GM23338 (cell line): ENCODE results near the gene CD82. TPM values are rescaled to one million over a fixed set of nuclear protein-coding genes. Genes with fewer than 3 reads are reported as not detected.

Source experiments
- ATAC-seq: fragments of 200-7000 bp; cut with Tn5 transposase; 3 replicates; pipeline ENCODE4 v1.9.1; 2020
- DNase-seq: peaks from one replicate; pipeline ENCODE4 v3.0.0-alpha.2; 2015; ENCODE audit warnings: low spot score
- H2AFZ ChIP-seq: fragments of 200-600 bp; sonication (generic); 2 replicates; pipeline ENCODE4 v1.8.0; 2016; ENCODE audit warnings: antibody characterized with exemption, mild to moderate bottlenecking, moderate library complexity
- H3F3A ChIP-seq: fragments of 200-600 bp; sonication (generic); replicated peaks from 2 replicates; pipeline ENCODE4 v1.8.0; 2017; ENCODE audit warnings: antibody characterized with exemption, mixed run types, low read depth
- H3K27ac ChIP-seq: fragments of 200-600 bp; sonication (generic); 2 replicates; pipeline ENCODE4 v1.6.1; 2016; ENCODE audit warnings: low read depth
- H3K27me3 ChIP-seq: fragments of 200-600 bp; sonication (generic); 2 replicates; pipeline ENCODE4 v1.8.0; 2016; ENCODE audit warnings: mild to moderate bottlenecking, mixed run types, moderate library complexity; ENCODE audit not compliant: insufficient read depth
- H3K36me3 ChIP-seq: fragments of 200-600 bp; sonication (generic); 2 replicates; pipeline ENCODE4 v1.8.0; 2016; ENCODE audit warnings: mild to moderate bottlenecking; ENCODE audit not compliant: insufficient read depth
- H3K4me1 ChIP-seq: fragments of 200-600 bp; sonication (generic); 2 replicates; pipeline ENCODE4 v1.8.0; 2016; ENCODE audit warnings: mild to moderate bottlenecking, moderate library complexity; ENCODE audit not compliant: insufficient read depth
- H3K4me2 ChIP-seq: fragments of 200-600 bp; sonication (generic); 2 replicates; pipeline ENCODE4 v1.7.1; 2017; ENCODE audit warnings: mixed run types
- H3K4me3 ChIP-seq: fragments of 200-600 bp; sonication (generic); 2 replicates; pipeline ENCODE4 v1.6.1; 2016; ENCODE audit warnings: mixed run types
- H3K79me2 ChIP-seq: fragments of 200-600 bp; sonication (generic); replicated peaks from 2 replicates; pipeline ENCODE4 v1.8.0; 2017; ENCODE audit warnings: mild to moderate bottlenecking; ENCODE audit not compliant: insufficient read depth
- H3K9me2 ChIP-seq: fragments of 200-600 bp; sonication (generic); 2 replicates; pipeline ENCODE4 v1.8.0; 2017; ENCODE audit not compliant: insufficient read depth
- H4K20me1 ChIP-seq: fragments of 200-600 bp; sonication (generic); replicated peaks from 2 replicates; pipeline ENCODE4 v1.8.0; 2017; ENCODE audit warnings: mild to moderate bottlenecking; ENCODE audit not compliant: insufficient read depth
- H3K27ac Mint-ChIP-seq: 2 replicates; pipeline ENCODE4 v1.8.0; 2020; ENCODE audit warnings: inconsistent platforms, mild to moderate bottlenecking, moderate library complexity, mixed read lengths
- H3K27me3 Mint-ChIP-seq: 3 replicates; pipeline ENCODE4 v1.8.0; 2022; ENCODE audit warnings: low read depth, mild to moderate bottlenecking, moderate library complexity, mixed read lengths, inconsistent platforms; ENCODE audit not compliant: insufficient read depth, poor library complexity
- H3K36me3 Mint-ChIP-seq: 3 replicates; pipeline ENCODE4 v1.8.0; 2021; ENCODE audit warnings: low read depth, mild to moderate bottlenecking, inconsistent platforms, moderate library complexity, mixed read lengths
- H3K4me1 Mint-ChIP-seq: 3 replicates; pipeline ENCODE4 v1.8.0; 2020; ENCODE audit warnings: mild to moderate bottlenecking, inconsistent platforms, mixed read lengths
- H3K4me3 Mint-ChIP-seq: 3 replicates; pipeline ENCODE4 v1.8.0; 2021; ENCODE audit warnings: moderate library complexity, mild to moderate bottlenecking, inconsistent platforms, mixed read lengths
- H3K9me3 Mint-ChIP-seq: 3 replicates; pipeline ENCODE4 v1.8.0; 2020; ENCODE audit warnings: moderate library complexity, mild to moderate bottlenecking, inconsistent platforms, mixed read lengths
- CTCF ChIP-seq, 2 experiments: fragments of 200-600 bp in 1 of 2; sonication (generic) in 1 of 2; conservative IDR thresholded peaks; 2 replicates each; pipeline versions ENCODE4 v1.5.1 to v1.6.1; 2016 to 2017; ENCODE audit warnings: antibody characterized with exemption in 2 of 2, low read depth in 2 of 2, mild to moderate bottlenecking in 2 of 2, moderate library complexity in 1 of 2
- EZH2 ChIP-seq: fragments of 200-600 bp; sonication (generic); IDR thresholded peaks from one replicate; pipeline ENCODE4 v1.8.0; 2017; ENCODE audit warnings: antibody characterized with exemption, mild to moderate bottlenecking, low read depth; ENCODE audit not compliant: unreplicated experiment
- EZH2phosphoT487 ChIP-seq: fragments of 200-600 bp; sonication (generic); IDR thresholded peaks from one replicate; pipeline ENCODE4 v1.8.1; 2018; ENCODE audit warnings: antibody characterized with exemption; ENCODE audit not compliant: unreplicated experiment
- JUNB ChIP-seq: IDR thresholded peaks from one replicate; pipeline ENCODE4 v1.6.1; 2016; ENCODE audit warnings: antibody characterized with exemption; ENCODE audit not compliant: unreplicated experiment
- NANOG ChIP-seq: IDR thresholded peaks from 2 replicates; pipeline ENCODE4 v1.6.1; 2016; ENCODE audit warnings: antibody characterized with exemption, borderline replicate concordance
- POLR2AphosphoS5 ChIP-seq: IDR thresholded peaks from 2 replicates; pipeline ENCODE4 v1.6.1; 2016; ENCODE audit warnings: antibody characterized with exemption, low read depth
- REST ChIP-seq: IDR thresholded peaks from one replicate; pipeline ENCODE4 v1.6.1; 2018; ENCODE audit warnings: antibody characterized with exemption; ENCODE audit not compliant: unreplicated experiment
- STAT1 ChIP-seq: IDR thresholded peaks from one replicate; pipeline ENCODE4 v1.6.1; 2016; ENCODE audit warnings: antibody characterized with exemption; ENCODE audit not compliant: unreplicated experiment
- ZNF114 ChIP-seq: fragments of 250-450 bp; sonication (Bioruptor Pico); IDR thresholded peaks from 2 replicates; pipeline ENCODE4 v1.5.0; 2020; ENCODE audit warnings: mild to moderate bottlenecking, moderate library complexity
- ZNF331 ChIP-seq: fragments of 250-450 bp; sonication (Bioruptor Pico); IDR thresholded peaks from 2 replicates; pipeline ENCODE4 v1.5.0; 2020; ENCODE audit warnings: low read depth, mild to moderate bottlenecking, moderate library complexity
- polyA plus RNA-seq: library from polyadenylated mRNA; unstranded; fragments of >200 nt; fragmentation: Nextera tagmentation; extraction: Ambion mirVana; gene quantifications from 2 replicates; pipeline ENCODE4 v1.2.1, GENCODE V29; 2016
- total RNA-seq: library from RNA; depleted of rRNA; stranded (reverse); fragments of >200 nt; shearing (Covaris generic); gene quantifications from 2 replicates; pipeline ENCODE4 v1.2.3, GENCODE V29; 2014

The CD82 gene
- total and polyA plus RNA-seq, 2 experiments from 2014 or later = 4.4 to 4.9 TPM

GRCh38 chr11:44556735-44557409, 8.6 kb upstream of the CD82 start:
- H3K36me3 Mint-ChIP-seq = no peaks in the 10 kb centered on the region
- peak; percentile 83 to 97 for TF ChIP-seq CTCF (conservative IDR thresholded peaks at IDR 0.05; ENCODE audit: low read depth in 2 of 2)
- TF ChIP-seq EZH2phosphoT487 = no peak
- DNase-seq (peak; percentile 81), ATAC-seq (peak; percentile 52)
- no peak overlapping the region for H3K4me2 ChIP-seq
- H3K4me1 ChIP-seq = peaks cover 27% of the 10 kb centered on the region
- H3K4me3 ChIP-seq = no peak overlapping the region
- no peak overlapping the region for H3K27ac ChIP-seq
- H3K79me2 ChIP-seq = no peaks in the 10 kb centered on the region
- no peaks in the 10 kb centered on the region for H4K20me1 ChIP-seq
- H2AFZ ChIP-seq = peak overlapping the region; percentile 60; the same call in 1 of the 2 replicates
- H3F3A ChIP-seq = no peaks in the 10 kb centered on the region
- no peaks in the 10 kb centered on the region for H3K36me3 ChIP-seq
- peaks cover 17% of the 10 kb centered on the region for H3K27me3 Mint-ChIP-seq
- no peak overlapping the region for H3K27ac Mint-ChIP-seq
- H3K27me3 ChIP-seq = no peaks in the 10 kb centered on the region
- no peaks in the 10 kb centered on the region for H3K9me2 ChIP-seq
- no peak overlapping the region for H3K4me3 Mint-ChIP-seq
- peaks cover under 1% of the 10 kb centered on the region; the same call in 1 of the 3 replicates for H3K9me3 Mint-ChIP-seq
- peaks cover 27% of the 10 kb centered on the region for H3K4me1 Mint-ChIP-seq

GRCh38 chr11:44557464-44557863, 8.0 kb upstream of the CD82 start:
- Mint-ChIP-seq H3K27me3 (peaks cover 17% of the 10 kb centered on the region), H3K4me1 (peaks cover 27% of the 10 kb centered on the region), H3K4me3 (no peak overlapping the region), H3K27ac (no peak overlapping the region), H3K36me3 (no peaks in the 10 kb centered on the region), H3K9me3 (no peaks in the 10 kb centered on the region)
- Histone ChIP-seq H3F3A (no peaks in the 10 kb centered on the region), H3K4me1 (peaks cover 27% of the 10 kb centered on the region), H3K9me2 (no peaks in the 10 kb centered on the region), H3K36me3 (no peaks in the 10 kb centered on the region), H2AFZ (no peak overlapping the region), H3K27me3 (no peaks in the 10 kb centered on the region), H3K79me2 (no peaks in the 10 kb centered on the region), H4K20me1 (no peaks in the 10 kb centered on the region), H3K4me2 (no peak overlapping the region), H3K4me3 (no peak overlapping the region), H3K27ac (no peak overlapping the region)
- ATAC-seq (no peak), DNase-seq (no peak)
- TF ChIP-seq JUNB (no peak), NANOG (no peak), ZNF114 (CRISPR knock-in tag) (no peak), POLR2AphosphoS5 (no peak), CTCF (conservative IDR thresholded peaks at IDR 0.05; ENCODE audit: low read depth in 2 of 2) (no peak), ZNF331 (CRISPR knock-in tag) (no peak), STAT1 (no peak), REST (no peak), EZH2 (no peak)
